IPS DF 4.7 (cell line): Measurements from ENCODE around the gene MMP10.

Experiments
- DNase-seq: peaks from one replicate; pipeline ENCODE4 v3.0.0-alpha.2; 2013; ENCODE audit warnings: low spot score; ENCODE audit errors: extremely low read depth

Gene MMP10

DNA sequence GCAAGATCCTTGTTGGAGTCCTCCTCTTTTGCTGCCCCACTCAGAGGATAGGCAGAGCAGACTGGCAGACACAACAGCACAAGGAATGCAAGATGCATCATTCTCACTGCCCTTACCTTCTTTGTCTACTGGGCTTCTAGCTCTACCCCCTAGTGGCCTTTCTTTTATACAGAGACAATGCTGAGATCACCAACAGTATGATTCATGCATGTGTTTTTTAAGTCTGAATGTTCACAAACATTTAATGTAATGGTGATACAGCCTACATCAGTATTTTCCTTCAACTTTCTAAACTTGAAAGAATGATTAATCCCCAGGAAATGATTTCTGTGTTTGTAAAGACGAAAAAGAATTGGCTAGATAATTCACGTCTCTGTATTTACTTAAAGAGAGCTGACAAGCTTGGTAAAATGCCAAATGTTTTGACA is at the start of gene MMP10:
MMP10 (minus strand) TSS at position 138 of the 428 bp plus-strand sequence; CDS start at position 101, 37 bp downstream.
- DNase-seq, result peak; percentile 38

DNA sequence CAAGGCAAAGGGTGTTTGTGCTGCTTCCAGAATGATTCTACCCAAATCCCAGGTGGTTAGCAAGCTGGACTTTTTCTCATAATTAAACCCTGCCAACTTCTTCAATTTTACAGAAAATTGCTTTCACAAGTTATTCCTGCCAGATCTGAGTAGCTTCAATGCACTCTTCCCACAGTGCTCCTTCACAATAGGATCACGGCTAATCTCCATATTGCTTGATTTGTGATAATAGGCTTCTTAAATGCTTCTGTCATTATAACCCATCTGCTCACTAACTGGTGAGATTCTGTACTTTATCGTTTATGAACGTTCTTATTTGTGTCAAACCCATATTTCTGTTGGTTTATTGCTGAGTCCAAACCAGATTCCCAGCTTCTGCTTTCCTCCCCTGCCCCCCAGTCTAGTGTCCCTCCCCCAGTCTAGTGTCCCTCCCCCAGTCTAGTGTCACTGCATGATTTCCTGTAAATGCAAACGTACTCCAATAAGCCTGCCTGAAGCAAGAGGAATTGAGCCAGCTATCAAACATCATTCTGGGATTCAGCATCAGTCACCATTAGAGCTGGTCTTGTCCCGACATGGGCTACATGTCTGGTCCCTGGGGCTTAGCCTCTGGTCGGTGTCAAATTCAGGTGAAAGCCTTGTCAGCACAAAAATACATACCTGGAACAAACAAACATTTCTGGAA is 49.0 kb upstream of the MMP10 start:
- no peak for DNase-seq

DNA sequence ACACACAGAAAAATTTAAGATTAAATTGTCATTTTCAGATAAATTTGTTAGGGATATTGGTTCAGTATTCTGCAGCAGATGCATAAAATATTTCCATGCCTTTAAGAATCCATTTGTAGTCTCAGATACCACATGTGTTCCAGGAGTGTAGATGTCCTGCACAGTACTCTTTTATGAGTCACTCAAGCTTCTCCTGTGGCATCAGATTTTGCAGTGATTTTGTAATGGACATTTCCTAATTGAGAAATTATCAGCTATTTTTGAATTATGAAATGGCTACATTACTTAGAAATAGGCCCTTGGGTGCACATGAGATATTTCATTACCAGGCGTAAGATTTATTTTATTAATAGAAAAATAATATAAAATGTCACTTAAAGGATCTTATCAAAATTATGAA is 44.1 kb upstream of the MMP10 start:
- no peak for DNase-seq

DNA sequence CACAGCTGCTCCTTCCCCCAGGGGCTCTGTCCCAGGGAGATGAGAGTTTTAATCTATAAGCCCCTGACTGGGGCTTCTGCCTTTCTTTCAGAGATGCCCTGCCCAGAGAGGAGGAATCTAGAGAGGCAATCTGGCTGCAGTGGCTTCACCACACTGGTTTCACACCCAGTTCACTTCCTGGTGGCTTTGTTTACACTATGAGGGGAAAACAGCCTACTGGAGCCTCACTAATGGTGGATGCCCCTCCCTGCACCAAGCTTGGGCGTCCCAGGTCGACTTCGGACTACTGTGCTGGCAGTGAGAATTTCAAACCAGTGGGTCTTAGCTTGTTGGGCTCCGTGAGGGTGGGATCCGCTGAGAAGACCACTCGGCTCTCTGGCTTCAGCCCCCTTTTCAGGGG is 39.1 kb upstream of the MMP10 start:
- DNase-seq, result no peak

DNA sequence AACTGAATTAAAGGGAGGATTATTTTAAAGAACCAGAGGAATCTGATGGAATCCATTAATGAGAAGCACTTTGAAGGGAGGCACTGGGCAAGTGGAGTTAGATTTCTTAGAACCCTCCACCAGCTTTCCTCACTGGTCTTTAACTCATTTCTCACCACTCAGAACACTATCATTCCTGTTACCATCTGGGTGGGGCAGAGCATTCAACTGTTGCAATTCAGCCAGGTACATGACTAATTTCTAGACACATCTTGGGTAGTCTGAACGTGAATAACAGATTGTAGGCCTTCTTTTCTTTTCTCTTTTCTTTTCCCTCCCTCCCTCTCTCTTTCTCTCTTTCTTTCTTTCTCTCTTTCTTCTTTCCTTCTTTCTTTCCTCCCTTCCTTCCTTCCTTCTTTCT is 33.1 kb upstream of the MMP10 start:
- no peak for DNase-seq

DNA sequence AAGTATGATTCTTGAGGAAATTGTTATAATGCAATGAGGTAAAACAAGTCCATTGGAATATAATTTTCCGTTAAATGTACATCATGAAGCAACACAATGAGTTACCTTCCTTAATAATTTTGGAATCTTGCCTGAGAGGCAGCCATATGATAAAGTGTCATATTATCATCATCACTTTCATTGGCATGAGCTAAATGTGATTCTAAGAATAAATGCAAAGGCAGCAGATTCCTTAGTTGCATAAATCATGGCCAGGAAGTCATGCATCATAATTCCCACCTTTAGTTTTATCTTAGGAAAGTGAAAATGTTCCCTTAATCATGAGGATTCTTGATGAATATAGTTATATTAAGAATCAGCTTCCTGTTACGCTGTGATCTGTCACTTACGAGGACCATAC is 31.8 kb upstream of the MMP10 start:
- no peak for DNase-seq

DNA sequence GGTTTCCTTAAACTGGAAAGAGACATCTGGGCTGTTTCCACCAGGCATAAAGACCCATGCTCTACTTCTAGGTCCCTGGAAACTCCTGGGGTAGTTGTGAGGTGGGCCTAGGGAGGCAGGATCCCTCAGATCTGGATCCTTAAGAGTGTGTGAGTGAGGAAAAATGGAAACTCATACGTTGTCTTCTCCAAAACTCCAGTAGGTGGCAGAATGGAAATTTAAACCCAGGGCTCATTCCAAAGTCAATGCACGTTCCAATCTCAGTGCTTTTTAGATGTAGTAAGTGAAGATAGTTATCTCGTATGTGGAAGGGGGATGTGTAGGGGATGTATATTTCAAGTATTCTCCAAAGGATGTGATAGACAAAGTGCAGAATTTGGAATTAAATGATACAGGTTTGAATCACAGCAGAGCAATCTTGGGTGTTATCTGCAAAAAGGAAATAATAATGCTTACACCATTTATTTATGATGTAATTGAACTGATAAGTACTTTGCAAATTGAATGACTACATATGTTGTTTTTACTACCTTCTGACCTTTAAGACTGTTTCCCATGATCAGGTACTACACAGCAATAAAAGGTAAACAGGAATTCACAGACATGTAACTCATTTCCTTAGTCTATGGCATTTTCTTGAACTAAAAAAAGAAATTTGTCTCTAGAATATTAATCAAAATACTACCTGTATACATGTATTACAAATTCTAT is 30.7 kb upstream of the MMP10 start:
- DNase-seq, result no peak

DNA sequence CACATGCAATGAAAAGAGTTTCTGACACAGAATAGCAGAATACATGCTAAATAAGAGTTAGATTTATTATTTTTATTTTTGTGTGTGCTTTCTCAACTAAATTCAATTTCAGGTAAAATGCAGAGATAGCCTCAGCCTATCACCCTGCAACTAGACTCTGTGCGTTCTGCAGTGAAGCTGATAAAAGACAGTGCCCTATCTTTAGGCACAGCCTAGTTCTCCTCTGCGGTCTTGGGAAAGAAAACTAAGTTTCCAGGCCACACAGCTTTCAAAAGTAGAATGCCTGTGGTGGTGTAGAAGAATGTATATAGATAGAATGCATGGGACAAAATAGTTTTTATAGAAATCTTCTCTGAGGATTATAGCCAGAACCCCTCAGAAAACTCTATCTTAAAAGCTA is 29.5 kb upstream of the MMP10 start:
- no peak for DNase-seq

DNA sequence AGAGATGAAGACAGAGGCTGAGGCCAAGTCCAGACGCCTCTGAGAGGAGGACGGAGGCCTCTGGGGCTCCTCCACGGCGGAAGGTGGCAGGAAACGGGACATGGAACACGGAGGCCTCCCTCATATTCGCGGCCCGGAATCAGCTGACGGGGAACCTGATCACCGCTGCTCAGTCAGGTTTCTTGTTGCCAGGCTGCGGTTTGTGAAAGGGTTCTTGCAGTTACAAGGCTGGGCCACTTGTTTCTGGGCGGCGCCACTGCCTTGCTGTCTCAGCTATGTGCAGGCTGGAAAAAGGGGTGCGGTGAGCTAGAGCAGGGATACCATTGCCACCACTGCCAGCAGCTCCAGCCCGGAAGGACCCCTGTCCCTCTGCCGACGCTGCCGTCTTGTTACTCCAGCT is 27.5 kb upstream of the MMP10 start:
- DNase-seq, result no peak

DNA sequence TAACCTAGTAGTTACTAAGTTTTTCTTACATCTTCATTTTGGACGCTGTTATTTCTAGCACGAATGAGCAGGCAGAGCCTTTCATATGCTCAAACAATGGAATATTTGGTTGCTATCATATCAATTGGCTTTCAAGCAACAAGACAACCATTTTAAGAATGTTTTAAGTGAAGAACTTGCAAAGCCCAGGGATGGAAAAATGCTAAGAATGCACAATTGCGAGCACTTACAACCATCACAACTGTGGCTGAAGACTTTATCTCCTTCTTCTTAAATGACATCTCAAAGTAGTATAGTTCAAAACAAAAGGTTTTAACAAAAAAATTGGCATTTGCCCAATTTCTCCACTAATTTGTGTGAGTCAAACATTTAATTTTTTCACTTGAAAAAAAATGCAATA is 25.9 kb upstream of the MMP10 start:
- DNase-seq, result no peak

DNA sequence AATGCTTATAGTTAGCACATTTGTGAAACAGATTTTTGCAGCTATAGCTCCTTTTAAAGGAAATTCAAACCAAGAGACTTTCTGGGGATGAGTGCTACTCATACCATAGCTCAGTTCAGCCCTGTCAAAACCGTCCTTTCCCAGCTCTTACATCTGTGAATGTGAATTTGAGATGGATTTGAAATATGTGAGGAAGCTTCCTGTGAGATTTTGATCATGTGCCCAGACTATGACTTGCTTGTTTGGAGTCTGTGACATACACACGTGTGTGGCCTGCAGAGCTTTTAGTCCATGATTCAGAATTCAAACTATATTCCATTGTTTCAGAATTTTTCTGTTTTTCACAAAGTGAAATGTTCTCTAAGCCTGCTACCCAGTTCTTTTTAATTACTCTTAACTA is 21.9 kb upstream of the MMP10 start:
- no peak for DNase-seq

DNA sequence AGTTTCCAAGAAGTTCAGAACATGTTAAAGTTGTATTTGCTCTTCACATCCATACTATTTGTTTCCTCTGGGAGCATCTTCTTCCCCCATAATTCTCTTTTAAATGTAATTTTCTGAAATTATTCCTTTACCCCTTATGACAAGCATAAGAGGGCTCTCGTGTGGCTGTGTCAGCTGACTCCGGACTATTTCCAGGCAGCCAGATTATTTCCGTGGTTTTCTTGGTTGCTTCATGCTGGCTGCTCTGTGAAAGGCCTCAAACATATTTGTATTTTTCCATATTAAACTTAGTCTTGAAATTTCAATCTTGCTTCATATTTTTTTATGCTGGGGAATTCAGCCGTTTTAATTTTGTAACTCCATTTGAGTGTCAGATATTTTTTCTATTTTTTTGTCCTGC is 20.3 kb upstream of the MMP10 start:
- no peak for DNase-seq

DNA sequence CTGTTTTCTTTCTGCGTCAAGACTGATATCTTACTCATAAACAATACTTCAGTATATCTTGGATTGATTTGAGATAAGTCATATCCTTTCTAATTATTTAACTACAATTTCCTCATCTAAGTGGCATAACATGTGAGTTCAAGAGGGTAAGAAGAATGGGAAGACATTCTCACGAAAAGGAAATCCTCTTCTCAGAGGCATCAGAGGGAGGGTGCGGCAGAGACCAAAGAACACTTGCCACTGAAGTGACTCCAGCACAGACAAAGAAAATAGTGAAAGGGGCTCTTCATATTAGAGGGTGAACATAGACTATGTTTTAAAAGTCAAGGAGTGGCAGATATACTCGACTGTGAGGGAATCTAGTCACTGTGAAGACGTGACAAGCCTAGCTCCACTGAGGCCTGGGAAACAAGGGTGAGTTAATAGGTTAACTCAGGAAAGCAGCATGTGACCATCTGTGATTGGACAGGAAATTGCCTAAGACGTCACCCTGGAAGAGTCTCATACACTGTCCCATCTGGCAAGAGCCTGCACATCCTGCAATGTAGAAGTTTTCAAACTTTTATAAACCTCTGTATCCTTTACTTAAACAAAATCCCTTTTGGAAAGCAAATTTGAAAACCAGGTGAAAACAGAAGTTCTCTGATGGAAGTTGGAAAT is 19.4 kb upstream of the MMP10 start:
- DNase-seq, result no peak

DNA sequence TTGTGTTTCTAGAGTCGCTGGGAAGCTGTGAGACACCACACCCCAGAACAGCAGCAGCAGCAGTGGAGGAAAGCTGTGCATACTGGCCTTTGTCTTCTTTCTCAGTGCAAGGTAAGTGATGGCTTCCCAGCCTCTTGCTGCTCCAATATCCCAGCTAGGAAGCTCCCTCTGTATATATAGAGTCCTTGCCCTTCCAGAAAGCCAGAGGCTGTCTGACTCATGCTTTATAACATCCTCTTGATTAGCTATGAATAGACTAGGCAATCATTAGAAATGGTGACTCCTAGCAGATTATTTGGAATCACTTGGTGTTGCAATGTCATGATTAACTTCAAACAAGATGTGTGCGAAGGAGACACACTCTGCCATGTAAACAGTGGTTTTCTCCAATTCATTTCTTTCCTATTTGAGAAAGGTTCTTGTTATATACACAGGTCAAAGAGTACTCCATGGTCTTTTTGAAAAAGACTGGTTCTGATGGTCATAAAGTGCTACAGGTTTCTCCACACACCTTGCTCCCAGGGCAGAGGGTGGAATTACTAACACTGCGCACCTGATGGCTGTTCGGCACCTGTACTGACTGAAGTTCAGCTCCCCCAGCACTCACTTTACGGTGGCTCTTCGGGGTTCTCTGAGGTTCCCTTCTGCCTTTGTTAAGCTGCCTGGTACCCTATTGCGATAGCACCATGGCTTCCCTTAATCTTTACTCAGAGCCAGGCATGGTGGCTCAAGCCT is 17.8 kb upstream of the MMP10 start, which contains the start of gene MMP1:
MMP1 (minus strand) TSS at position 149 of the 735 bp plus-strand sequence; CDS start at position 81, 68 bp downstream.
- DNase-seq, result no peak

DNA sequence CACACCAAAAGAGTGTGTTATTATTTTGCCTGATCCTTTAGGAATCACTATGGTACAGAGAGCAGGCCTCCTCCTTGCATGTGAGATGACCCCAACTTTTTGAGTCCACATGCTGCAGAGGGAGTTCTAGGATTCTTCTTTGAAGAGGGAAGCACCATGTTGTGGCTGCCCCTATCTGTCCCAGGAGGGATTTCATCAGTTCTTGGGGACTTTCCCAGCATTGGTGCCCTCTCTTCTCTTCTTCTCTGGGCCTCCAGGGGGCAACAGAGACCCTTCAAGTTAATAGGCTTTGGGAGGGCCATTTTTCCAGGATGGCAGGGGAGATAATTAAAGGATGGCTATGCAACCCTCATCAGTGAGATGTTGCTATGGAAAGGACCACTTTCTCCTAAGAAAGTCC is 14.0 kb upstream of the MMP10 start:
- no peak for DNase-seq

DNA sequence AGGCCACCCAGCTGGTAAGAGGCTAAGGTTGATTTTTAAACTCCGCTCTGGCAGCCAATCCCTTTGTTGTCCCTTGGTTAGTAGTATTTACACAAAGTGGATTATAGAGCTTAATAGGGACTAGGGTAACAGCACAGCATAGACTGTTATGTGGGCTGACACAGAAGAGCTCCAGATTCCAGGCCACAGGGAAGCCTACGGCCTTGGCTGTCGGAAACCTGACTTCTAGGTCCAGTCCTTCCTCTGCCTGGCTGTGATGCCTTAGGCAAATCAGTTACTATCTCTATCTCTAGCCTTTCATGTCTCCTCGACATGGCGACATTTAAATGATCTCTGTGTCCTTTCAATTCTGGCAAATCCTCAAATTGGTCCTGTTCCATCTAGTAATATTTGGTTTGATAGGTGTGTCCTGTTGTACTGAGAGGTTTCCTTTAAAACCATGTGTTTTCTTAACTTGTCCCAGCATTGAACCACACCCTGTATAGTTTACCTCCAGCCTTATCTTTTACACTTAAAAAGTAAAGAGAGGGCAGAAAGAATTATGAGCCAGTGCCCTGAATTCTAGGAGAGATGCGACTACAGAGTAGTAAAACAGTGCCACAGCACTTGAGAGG is 13.4 kb upstream of the MMP10 start:
- no peak for DNase-seq

DNA sequence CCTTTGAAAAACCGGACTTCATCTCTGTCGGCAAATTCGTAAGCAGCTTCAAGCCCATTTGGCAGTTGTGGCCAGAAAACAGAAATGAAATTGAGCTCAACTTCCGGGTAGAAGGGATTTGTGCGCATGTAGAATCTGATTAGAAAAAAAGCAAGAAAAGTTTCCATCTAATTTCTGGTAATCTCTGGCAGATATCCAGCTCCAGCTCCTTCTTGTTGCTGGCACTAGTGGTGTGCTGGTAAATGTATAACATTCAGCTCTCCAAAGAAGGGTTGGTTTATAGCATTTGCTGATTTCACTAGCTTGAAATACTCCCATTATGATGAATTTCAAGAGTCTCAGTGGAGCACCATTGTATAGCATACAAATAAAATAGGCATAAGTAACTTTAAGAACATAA is 12.2 kb upstream of the MMP10 start:
- DNase-seq, result no peak

DNA sequence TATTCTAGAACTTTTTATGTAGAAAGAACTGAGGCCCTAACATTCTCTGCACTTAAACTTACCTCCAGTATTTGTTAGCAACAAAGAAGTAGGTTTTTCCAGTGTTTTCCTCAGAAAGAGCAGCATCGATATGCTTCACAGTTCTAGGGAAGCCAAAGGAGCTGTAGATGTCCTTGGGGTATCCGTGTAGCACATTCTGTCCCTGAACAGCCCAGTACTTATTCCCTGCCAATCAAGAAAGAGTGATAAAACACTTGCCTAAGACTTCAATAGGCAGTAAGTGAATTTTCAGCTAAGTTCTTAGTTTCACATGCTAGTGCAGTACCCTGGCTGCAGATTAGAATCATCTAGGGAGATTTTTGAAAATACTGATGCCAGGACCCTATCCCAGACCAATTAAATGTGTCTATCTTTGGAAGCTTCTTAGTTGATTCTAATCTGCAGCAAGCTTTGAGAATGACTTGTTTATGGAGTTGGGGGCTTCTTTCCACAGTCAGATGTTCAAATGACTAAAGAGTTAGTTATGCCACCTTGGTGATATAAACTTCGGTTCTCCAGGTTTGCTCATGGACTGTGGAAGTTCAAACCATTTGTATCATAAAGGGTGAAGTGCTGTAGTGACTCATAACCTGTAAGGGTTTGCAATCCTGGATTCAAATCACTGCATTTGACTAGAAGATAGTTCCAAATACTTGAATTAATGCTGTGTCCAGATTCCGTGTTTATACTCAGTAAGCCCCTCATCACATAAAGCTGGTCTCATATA is 11.0 kb upstream of the MMP10 start:
- no peak for DNase-seq

DNA sequence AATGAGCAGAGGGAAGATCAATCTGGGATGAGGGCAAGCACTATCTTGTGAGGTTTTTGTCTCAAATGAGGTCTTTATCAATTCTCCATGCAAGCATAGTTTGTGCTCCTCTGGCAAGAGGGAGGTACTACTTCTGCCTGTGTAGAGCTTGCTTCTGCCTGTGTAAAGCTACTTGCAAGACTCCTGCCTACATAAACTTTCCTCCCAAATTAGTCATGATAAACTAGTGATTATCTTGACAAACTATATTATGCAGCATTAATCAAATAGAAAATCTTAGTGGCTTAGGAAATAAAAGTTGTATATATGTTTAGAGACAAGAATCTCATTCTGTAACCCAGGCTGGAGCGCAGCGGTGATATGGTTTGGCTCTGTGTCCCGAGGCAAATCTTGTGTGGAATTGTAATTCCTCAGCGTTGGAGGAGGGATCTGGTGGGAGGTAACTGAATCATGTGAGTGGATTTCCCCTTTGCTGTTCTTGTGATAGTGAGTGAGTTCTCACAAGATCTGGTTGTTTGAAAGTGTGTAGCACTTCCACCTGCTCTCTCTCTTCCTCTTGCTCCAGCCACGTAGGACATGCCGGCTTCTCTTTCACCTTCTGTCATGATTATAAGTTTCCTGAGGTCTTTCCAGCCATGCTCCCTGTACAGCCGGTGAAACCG is 8.0 kb upstream of the MMP10 start:
- no peak for DNase-seq

DNA sequence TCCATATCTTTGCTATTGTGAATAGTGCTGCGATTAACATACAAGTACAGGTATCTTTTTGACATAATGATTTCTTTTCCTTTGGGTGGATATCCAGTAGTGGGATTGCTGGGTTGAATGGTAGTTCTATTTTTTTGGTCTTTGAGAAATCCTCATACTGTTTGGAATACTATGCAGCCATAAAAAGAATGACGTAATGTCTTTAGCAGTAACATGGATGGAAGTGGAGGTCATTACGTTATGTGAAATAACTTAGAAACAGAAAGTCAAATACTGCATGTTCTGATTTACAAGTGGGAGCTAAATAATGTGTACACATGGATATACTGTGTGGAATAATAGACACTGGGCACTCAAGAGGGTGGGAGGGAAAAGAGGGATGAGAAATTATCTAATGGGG is 4.0 kb upstream of the MMP10 start:
- no peak for DNase-seq
